HG03378 (cell line): ENCODE results near the gene RPL29.

Source experiments
- ATAC-seq: cut with Tn5 transposase; IDR thresholded peaks from one replicate; pipeline ENCODE4 v1.9.1; 2021; ENCODE audit warnings: mild to moderate bottlenecking, moderate library complexity; ENCODE audit not compliant: unreplicated experiment

RPL29 gene

DNA sequence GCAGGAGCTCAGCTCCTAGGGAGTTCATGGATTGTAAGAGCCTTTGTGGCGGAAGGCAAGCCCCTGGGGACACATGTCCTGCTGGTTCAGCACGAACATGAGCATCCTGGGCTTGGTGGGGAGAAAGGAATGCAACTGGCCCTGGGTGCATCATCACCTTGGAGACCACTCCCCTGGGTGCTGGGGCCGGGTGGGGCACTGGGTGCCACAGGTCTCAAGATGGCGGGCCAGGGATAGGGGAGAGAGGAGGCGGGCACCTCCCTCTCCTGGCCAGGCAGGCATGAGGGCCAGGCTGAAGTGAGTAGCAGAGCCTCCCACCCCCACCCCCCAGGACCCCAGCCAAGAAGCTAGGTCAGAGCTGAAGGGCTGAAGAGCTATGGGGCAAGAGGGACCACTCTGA, 29.2 kb downstream of the RPL29 start:
- no peak for ATAC-seq

DNA sequence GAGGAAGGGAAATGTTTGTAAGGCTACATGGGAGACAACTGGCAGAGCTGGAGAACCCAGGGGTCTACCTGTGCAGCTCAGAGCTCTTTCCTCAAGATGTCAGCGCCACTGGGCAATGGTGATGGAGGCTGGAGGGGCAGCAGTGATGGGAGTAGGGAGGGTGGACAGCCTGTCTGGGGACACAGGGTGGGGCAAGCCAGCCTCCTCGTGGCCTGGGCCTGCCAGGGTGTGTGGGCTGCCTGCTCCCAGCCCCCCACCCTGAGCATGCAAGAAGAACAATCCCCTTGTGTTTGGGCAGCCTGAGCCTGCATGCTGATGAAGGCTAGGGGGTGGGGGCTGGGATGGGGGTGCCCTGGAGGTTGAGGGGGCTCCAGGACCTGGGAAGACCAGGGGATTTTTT, 29.7 kb downstream of the RPL29 start:
- ATAC-seq = no peak

DNA sequence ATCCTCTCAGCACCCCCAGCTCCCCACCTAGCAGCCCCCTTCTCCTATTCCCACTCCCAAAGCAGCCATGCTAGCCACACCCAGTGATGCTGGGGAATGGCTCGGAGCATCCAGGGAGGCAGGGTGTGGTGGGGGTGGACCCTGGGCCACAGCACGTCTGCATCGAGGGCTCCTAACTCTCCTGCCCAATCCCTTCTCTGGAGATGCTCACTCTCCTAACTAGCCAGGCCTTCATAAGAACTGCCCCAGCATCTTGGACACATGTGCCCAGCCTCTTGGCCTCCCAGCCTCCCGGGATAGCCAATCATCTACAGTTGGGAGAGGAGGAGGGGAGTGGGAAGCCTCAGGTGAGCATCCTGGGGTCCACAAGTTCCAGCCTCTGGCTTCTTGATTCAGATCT, 31.2 kb downstream of the RPL29 start:
- no peak for ATAC-seq

DNA sequence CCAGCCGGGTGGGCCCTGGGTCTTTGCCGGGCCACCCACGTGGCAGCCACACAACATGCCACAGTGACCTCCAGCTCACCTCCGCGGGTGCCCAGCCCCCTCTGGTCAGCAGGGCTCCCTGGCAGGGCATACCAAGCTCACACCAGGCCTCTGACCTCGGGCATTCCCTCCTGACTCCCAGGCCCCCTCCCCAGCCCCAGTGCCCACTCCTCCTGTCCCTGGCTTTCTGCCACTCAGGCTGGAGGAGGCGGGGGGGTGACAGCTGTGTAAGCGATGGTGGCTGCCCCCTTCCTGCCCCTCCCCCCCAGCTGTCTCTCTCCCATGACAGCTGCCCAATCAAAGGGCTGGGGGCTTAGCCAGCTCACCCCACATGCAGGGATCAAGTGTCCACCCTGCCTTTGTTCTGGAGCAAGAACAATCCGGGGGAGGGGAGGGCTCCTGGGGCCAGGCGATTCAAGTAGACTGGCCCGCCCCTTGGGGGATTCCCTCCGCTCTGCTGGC, 31.7 kb downstream of the RPL29 start:
- no peak for ATAC-seq

DNA sequence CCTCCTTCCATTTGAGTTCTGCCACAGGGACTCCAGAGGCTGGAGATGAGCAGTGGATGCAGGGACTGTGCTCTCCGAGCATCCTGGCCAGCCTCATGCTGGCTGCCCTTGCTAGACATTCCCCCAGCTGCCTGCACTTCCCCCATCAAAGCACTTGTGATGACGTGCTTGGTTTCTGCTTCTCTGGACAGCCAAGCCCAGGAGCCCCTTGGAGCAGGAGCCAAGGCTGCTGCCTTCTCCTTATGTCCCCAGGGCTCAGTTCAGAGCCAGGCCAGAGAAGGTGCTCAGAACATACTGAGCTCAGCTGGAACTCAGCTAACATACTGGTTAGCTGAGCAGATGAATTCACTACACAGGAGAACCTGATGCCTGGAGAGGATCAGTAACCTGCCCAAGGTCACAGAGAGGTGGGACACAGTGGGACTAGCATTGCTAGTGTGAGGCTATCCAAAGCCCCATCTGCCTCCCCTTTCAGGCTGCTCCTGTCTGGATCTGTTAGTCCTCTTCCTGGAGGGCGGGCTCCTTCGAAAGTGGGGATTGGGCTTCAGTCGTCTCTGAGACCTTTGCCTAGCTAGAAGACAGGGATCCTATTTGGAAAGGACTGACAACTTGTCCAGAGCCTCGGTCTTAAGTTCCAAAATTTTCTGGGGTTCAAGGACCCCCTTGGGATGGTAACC, 32.7 kb downstream of the RPL29 start:
- no peak for ATAC-seq

GRCh38 chr3:51961602-51962569, 33.8 kb downstream of the RPL29 start:
- ATAC-seq = no peak

GRCh38 chr3:51961011-51961410, 34.7 kb downstream of the RPL29 start:
- no peak for ATAC-seq

GRCh38 chr3:51960386-51960785, 35.3 kb downstream of the RPL29 start:
- ATAC-seq = no peak

GRCh38 chr3:51959651-51960050, 36.0 kb downstream of the RPL29 start:
- ATAC-seq = no peak

GRCh38 chr3:51958603-51959521, 36.8 kb downstream of the RPL29 start:
- ATAC-seq = no peak

DNA sequence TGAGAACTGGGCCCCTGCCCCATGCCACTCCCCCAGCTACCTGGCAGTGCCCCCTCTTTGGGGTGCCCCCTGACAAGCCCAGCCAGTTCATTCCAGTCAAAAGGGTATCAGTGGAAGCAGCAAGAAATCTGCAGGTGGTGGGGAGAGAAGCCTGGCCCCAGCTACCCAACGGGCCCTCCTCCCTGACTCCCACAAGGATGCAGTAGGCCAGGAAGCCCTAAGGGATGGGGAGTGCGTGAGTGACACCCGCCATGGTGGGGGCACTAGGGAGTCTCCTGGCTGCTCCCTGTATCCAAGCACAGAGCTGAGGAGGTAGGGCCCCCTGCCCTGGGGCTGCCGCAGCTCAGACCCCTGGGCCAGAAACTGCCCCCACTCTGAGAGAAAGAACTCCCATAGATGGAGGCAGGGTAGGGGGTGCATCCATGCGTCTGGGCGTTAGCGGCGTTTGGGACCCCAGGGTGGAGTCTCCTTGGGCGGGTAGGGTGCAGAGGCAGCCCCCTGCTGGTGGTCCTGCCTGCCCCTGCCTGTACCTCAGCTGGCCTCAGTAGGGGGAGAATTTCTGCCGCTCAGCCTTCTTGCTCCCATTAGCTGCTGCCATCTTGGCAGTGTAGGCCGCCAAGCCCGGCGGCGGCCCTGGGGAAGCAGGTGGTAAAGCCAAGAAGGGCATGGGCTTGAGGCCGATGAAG, 38.0 kb downstream of the RPL29 start:
- no peak for ATAC-seq

GRCh38 chr3:51955893-51956770, 39.6 kb downstream of the RPL29 start:
- ATAC-seq = no peak

DNA sequence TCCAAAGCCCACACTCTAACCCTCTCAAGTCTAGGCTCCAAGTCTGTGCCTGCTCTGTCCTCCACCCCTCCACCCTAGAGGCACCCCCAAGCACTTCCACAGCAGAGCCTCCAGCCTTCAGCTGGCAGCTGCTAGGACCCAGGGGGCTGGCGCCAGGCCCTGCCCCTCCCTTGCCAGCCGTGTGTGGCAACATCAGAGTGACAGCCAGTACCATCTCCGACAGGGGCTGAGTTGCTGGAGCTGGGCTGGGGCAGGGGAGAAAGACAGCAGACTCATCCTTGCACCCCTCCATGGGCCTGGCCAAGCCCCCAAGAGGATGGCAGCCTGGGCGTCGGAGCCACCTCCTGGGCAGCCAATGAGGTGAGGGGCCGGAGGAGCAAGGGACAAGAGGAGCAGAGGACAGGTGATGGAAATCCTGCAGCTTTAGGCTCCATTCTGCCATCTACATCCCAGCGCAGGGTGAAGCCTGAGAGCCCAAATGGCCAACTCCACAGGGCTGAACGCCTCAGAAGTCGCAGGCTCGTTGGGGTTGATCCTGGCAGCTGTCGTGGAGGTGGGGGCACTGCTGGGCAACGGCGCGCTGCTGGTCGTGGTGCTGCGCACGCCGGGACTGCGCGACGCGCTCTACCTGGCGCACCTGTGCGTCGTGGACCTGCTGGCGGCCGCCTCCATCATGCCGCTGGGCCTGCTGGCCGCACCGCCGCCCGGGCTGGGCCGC, 40.4 kb downstream of the RPL29 start, which contains the start of gene GPR62:
Gene GPR62, plus strand, starts transcription at position 207 of the 718 bp plus-strand sequence. Its CDS starts 272 bp downstream, at position 479.
- ATAC-seq = no peak

- no peak for ATAC-seq
Observed at GRCh38 chr3:51954713-51955112, 41.0 kb downstream of the RPL29 start.

DNA sequence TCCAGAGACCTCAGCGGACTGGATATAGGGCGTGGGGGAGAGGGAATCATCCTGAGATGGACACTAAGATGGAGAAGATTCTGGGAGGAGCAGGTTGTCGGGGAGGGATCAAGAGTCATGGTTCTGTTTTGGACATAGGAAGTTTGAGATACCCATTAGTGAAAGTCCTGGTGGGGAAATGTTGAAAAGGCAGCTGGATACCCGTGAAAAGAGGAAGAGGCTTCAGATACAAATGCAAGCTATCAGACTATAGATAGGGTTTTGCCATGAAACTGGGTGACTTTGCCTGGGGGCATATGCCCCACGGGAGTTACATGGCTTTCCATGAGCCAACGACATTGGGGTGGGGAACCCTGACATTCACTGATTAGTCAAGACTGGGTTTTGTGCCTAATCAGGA, 41.6 kb downstream of the RPL29 start:
- no peak for ATAC-seq

- ATAC-seq = no peak
Observed at GRCh38 chr3:51953445-51953844, 42.2 kb downstream of the RPL29 start.

DNA sequence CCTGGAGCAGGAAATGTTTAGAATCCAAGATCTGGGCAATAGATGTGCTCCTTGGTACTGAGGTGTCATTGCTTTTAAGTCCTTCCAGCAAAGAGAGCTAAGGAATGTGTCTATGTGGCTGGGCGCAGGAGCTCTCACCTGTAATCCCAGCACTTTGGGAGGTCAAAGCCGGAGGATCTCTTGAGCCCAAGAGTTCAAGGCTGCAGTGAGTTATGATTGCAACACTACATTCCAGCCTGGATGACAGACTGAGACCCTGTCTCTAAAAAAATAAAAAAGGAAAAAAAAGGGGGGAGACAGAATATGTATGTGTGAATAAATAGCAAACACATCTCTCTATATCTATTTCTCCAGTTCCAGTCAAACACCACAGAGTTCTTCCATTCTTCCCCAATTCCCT, 44.8 kb downstream of the RPL29 start:
- no peak for ATAC-seq

DNA sequence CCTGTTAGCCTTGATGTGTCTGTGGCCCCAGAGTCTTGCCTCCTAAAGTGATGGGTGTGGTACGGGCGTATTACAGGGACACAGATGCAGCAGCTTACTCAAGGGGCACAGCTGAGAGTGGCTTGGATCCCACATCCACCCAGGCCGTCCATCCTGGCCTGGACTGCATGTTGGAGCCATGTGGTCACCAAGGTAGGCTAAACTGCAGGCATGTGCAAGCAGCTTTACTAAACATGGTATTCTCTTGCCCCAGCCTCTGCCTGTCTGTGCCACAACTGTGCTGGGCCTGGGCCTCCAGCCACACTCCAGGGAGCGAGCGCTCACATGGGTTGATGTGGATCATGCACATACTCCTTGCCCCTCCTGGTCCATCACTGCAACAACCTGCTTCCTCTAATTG, 46.6 kb downstream of the RPL29 start:
- no peak for ATAC-seq
